NCI-H460 (cell line): ENCODE results near the gene MAEA. TPM values are rescaled to one million over a fixed set of nuclear protein-coding genes. Genes with fewer than 3 reads are reported as not detected.
"Not testable (repeated sequence)": the region's sequence is repeated elsewhere in the genome, so short reads cannot be mapped to it uniquely, and the experiment has no call there.

Source experiments
- DNase-seq: peaks from one replicate; pipeline ENCODE4 v3.0.0-alpha.2; 2016; ENCODE audit warnings: low read depth; ENCODE audit errors: extremely low read depth
- total RNA-seq: library from RNA; depleted of rRNA; stranded (reverse); fragments of >200 nt; shearing (Covaris generic); gene quantifications from 2 replicates; pipeline ENCODE4 v1.2.3, GENCODE V29; 2014

Gene MAEA
- total RNA-seq, 1 experiment from 2014 or later = 32.7 TPM

DNA sequence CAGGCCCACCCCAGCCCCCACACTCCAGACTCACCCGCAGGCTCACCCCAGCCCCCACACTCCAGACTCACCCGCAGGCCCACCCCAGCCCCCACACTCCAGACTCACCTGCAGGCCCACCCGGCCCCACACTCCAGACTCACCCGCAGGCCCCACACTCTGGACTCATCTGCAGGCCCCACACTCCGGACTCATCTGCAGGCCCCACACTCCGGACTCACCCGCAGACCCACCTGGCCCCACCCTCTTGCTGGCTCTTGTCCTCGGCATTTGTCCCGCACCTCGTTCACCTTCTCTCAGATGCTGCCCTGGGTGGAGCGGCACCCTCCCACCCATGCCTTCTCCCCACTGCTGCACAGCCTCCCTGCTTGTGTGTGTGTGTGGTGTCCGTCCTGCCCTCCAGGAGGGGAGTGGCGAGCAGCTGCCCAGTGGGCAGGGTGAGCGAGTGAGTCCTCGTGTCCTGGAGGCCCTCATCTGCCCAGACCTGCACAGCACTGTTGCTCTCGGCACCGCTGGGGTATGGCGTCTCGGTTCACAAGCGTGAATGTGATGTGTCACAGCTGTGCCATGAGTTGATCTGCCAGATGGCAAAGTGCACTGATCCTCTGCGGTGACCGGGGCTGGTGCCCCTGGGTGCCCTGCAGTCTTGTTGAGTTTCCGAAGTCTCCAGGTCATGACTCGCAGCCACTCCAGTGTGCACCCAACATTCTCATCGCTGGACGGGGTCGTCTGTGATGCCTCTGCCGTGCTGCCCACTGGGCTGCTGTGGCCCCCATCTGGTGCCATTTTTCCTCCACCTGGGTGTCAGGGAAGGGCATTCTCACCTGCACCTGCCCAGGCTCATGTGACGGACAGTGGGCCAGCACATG lies 27.7 kb downstream of the MAEA start:
- no peak for DNase-seq

- DNase-seq = no peak
Observed at GRCh38 chr4:1318046-1318375, 28.3 kb downstream of the MAEA start.

- DNase-seq = no peak
Observed at GRCh38 chr4:1318488-1319213, 29.0 kb downstream of the MAEA start.

DNA sequence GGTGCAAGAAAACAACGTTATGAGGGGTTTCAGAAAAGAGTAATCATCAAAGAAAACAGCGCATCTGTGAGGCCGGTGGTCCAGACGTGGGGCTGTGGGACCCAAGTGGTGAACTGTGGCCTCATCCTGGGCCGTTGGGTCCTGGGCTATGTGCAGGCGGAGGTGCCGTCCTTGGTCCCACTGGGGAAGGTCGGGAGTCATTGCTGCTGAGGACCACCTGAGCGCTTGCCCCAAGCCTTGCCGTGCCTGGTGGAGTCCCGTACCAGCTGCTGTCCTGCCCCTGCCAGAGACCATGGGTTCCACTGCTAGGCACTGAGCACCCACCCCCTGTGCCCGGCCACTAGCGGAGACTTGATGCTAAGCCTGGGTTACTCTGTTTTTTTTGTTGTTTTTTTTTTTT lies 31.8 kb downstream of the MAEA start:
- no peak for DNase-seq

- DNase-seq = no peak
Observed at GRCh38 chr4:1321946-1322650, 32.4 kb downstream of the MAEA start.

DNA sequence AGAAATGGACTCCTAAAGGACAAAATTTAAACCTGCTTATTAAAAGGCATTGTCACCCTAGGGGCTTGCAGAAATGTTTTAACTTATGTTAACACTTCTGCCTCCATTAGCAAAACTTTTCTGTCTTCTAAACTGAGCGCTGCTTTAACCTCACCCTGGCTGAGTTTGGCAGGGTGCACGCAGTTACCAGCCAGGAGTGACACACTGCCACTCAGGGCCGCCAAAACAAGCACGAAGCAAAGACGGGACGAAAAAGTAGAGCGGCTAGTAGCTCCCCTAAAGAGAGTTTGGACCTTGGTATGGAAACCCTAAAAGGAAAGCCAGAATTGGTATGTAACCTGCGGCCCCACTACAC lies 33.6 kb downstream of the MAEA start:
- no peak for DNase-seq

DNA sequence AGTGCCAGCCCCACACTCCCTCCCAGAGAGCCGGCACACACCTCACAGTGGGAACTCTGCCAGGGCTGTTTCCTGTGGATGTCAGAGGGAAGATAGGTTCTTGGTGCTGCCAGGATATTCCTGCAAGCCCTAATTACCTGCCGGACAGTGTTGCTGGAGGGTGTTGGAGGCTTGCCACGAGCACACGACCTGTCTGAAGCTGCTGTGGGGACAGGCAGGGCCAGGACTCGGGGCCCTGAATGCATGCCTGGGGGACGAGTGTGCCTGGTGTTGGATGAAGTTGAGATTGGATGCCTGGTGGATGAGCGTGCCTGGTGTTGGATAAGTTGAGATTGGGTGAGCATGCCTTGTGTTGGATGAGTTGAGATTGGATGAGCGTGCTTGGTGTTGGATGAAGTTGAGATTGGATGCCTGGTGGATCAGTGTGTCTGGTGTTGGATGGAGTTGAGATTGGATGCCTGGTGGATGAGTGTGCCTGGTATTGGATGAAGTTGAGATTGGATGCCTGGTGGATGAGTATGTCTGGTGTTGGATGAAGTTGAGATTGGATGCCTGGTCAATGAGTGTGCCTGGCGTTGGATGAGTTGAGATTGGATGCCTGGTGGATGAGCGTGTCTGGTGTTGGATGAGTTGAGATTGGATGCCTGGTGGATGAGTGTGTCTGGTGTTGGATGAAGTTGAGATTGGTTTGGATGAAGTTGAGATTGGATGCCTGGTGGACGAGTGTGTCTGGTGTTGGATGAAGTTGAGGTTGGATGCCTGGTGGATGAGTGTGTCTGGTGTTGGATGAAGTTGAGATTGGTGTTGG lies 34.1 kb downstream of the MAEA start:
- DNase-seq = no peak

GRCh38 chr4:1324443-1325175 lies 34.9 kb downstream of the MAEA start:
- not testable (repeated sequence) for DNase-seq

DNA sequence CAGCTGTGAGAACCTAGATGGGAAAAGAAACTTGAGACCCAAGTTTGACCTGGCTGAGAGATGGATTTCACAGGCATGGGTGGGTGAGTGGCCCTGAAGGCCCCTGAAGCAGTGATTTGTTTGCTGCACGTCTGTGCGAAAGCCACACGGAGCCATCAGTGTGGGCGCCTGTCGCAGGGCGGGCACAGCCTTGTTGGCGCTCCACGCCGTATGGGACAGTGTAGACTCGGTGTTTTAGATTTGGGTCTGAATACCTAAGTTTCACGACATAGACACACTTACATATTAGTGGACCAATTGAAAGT lies 35.4 kb downstream of the MAEA start:
- no peak for DNase-seq

GRCh38 chr4:1325681-1326635 lies 36.3 kb downstream of the MAEA start:
- DNase-seq = no peak

DNA sequence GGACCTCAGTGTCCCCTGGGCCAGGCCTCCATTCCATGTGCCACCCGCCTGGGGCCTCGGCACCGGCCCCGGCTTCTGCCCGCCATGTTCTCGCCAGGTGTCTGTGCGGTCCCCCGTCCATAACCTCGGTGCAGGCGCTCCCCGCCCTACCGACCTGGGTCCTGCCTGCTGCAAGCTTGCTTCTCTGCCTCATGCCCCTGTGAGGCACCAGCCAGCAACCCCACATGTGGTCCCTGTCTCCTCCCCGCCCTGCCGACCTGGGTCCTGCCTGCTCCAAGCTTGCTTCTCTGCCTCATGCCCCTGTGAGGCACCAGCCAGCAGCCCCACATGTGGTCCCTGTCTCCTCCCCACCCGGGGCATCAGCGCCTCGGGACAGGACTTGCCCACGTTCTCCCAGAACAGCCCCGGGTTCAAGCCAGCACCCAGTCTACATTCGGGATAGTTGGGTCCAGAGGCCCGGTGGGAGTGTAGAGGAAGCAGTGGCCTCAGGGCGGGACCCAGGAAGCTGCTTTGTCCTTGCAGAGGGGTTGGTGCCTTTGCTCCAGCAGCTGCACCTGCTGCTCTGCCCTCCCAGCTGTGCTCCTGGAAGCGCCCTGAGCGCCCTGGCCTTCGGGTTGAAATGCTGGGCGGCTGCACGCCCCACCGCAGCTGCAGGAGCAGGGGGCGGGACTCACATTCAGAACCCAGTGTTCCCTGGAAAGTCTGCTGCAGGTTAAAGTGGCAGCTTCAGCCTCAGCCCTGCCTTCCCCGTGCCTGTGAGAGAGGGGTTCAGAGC lies 37.2 kb downstream of the MAEA start:
- DNase-seq = no peak

- no peak for DNase-seq
Observed at GRCh38 chr4:1327526-1328266, 38.0 kb downstream of the MAEA start.

GRCh38 chr4:1328267-1329155 lies 38.8 kb downstream of the MAEA start:
- DNase-seq = no peak

DNA sequence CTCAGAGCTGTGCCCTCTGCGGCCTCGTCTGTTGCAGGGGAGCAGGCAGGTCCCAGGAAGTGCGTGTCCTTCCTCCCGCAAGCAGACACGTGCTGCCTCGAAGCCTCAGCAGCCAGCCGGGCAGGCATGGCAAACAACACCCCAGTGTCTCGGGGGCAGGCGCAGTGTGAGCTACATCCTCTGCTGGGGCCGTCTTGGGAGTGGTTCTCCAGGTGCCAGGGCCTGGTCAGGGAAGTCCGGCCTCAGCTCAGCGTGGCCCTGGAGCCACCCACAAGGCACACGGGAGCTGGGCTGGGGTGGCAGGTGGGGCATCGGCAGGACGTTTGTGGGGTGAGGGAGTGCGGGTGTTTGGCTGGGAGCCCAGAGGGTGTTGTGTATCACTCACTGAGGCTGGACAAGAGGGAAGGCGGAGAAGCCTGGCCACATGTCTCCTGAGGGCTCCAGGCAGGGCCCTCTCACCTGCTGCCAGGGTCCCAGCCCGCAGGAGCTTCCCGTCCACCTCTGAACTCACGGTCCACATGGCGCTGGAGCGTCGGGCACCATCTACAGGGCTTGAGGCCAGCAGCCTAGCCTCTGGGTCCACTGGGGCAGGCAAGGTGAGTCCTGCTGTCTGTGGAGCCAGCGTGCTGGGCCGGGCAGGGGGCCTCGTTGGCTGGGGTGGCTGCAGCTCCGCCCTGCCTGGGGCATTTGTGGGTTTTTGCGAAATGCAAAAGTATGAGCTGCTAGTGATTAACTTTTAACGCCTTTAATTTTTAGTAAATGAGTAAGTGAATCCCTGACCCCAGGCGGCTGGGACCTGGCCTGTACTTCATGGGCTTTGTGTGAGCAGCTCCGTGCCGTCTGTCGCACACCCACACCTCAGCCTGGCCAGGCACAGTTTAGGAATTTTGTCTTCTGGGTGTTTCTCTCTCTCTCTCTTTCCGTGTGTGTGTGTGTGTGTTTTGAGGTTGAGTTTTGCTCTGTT lies 40.0 kb downstream of the MAEA start:
- no peak for DNase-seq

DNA sequence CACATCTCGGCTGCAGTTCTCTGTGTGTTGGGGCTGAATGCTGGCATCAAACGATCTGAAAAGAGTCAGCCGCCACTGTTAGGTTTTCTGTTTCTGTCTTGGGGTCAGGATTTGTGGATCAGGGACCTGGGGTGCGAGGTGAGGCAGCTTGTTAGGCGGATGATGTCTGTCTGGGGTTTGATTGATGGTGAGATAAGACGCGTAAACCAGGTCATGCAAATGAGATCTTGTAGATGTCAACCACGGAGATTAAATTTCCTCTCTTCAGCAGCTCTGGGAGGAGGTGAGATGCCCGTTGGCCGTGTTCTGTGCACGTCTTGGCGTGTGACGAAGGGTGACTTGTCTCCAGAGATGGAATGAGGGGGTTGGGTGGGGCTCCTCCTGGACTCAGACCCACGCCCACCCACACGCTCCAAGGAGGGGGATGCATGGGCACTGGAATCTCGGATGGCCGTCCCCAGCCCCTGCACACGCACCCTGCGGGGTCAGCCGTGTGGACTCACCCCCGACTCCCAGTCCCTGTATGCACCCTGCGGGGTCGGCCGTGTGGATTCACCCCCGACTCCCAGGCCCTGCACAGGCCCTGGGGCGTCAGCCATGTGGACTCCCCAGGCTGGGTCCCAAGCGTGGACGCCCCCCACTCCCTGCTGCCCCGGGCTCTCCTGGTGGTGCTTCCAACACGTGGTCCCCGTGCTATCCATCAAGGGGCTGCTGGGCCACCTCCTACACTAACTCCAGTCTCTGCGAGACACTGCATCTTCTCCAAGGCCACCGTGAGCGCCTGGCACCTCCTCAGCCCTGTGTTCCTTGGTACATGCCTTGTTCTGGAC lies 41.3 kb downstream of the MAEA start:
- DNase-seq = no peak
